ENCODE measurements around the gene ZMYM4. TPM values are rescaled to one million over a fixed set of nuclear protein-coding genes. Genes with fewer than 3 reads are reported as not detected.

Gene ZMYM4
- total RNA-seq (2014; rRNA removed; shearing (Covaris generic)) (21.1 and 24.3 TPM in 2 replicates), total RNA-seq (2022) (43.8 and 54.3 TPM in 2 replicates), Bru-seq, nascent RNA (percentile 83 among the genes with signal in this experiment), BruChase-seq, experiment 1, labeled RNA remaining after a 6-hour chase (percentile 86 among the genes with signal in this experiment), BruChase-seq, experiment 2, labeled RNA remaining after a 2-hour chase (percentile 84 among the genes with signal in this experiment)
- long read RNA-seq, full-length matches to known transcripts, result 3 of 21 reads
- long read RNA-seq, partial matches to known transcripts, result 6 of 21 reads
- long read RNA-seq, other reads (novel, unspliced or antisense), result 12 of 21 reads

DNA sequence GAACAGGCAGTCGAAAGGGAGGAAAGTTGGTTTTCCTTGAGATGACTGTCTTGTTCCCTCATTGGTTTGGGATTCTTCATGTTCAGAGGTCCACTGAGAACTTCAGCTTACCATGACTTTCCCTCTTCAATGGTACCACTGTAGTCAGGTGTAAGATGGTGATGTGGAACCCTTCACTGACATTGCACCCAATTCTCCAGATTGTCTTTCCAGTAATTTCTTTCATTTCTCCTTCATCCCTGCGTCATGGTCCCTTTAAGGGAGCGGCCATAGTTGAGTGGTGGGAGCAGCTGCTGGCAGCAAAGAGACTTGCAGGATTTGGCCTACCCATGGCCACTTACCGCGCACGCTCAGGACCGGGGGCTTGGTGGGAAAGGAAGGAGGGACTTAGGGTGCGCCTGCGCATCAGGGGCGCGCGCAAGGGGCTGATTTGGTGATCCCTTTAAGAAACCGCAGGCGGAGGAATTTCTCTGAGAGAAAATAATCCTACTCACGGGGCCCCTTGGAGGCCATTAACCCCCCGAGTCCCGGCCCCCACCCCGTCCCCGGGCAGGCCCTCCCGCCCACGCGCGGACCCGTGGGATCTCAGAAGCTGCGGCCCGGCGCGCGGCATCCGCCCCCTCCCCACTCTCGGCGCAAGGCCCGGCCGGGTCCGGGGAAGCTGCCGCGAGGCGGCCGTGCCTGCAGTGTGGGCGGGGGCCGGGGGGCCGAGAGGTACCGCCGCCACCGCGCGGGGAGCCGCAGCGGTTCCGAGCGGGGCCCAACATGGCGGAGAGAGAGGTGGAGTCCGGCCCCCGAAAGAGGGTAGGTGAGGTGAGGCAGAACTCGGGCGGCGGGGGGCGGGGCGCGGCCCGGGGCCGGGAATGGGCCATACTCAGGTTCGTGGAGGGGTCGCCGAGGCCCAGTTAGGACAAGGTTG, at the start of gene ZMYM4:
Gene ZMYM4, plus strand, starts transcription at position 428 of the 919 bp plus-strand sequence. Its CDS starts 338 bp downstream, at position 766.
- ChIA-PET POLR2A (interaction anchor here (0.6 kb wide), 3 partner anchors 44 to 341 kb away, joined by 3 to 6 read pairs (median 3); no protein-coding TSS in a partner anchor), CTCF (ENCODE audit: unreplicated experiment) (no interaction called here)
- Histone ChIP-seq H3K79me2 (ENCODE audit: insufficient read depth, low read depth, low read length) (peaks cover 49% of the 10 kb centered on the region), H3K9me3 (ENCODE audit: low read length) (no peaks in the 10 kb centered on the region), H2AFZ (ENCODE audit: low read length) (peak within 1 kb of the TSS; percentile 96), H3K9me2 (ENCODE audit: insufficient read depth, low read length) (no peaks in the 10 kb centered on the region; the same call in 1 of the 2 replicates), H3K4me2 (ENCODE audit: low read length) (peak within 1 kb of the TSS; percentile 99), H3K4me1 (ENCODE audit: insufficient read depth, low read length, poor library complexity, severe bottlenecking) (peaks cover 21% of the 10 kb centered on the region), H4K20me1 (ENCODE audit: insufficient read depth, low read length) (no peaks in the 10 kb centered on the region), H3K27ac (ENCODE audit: low read depth, low read length, poor library complexity, severe bottlenecking) (peak within 1 kb of the TSS; percentile 65), H3K4me3 (ENCODE audit: low read depth, low read length, poor library complexity, severe bottlenecking) (peak within 1 kb of the TSS; percentile 98), H3K36me3 (ENCODE audit: insufficient read depth, low read length) (peaks cover 16% of the 10 kb centered on the region)
- intact Hi-C loops (cut with micrococcal nuclease; ENCODE audit: unreplicated experiment), result loop anchor here (2.0 to 10.0 kb wide), 2 partner anchors 76 to 404 kb away; partner anchors contain the start of gene SFPQ
- TF ChIP-seq EZH2phosphoT487 (IDR thresholded peaks at IDR 0.05; ENCODE audit: borderline replicate concordance, low read depth, low read length), result no peak
- TF ChIP-seq, protein P1, sequence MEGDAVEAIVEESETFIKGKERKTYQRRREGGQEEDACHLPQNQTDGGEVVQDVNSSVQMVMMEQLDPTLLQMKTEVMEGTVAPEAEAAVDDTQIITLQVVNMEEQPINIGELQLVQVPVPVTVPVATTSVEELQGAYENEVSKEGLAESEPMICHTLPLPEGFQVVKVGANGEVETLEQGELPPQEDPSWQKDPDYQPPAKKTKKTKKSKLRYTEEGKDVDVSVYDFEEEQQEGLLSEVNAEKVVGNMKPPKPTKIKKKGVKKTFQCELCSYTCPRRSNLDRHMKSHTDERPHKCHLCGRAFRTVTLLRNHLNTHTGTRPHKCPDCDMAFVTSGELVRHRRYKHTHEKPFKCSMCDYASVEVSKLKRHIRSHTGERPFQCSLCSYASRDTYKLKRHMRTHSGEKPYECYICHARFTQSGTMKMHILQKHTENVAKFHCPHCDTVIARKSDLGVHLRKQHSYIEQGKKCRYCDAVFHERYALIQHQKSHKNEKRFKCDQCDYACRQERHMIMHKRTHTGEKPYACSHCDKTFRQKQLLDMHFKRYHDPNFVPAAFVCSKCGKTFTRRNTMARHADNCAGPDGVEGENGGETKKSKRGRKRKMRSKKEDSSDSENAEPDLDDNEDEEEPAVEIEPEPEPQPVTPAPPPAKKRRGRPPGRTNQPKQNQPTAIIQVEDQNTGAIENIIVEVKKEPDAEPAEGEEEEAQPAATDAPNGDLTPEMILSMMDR (conservative IDR thresholded peaks at IDR 0.05; ENCODE audit: low read length), result no peak
- DNase-seq (ENCODE audit: low spot score), result peak; percentile 96
- BruUV-seq (replicated peaks), result no TSS peak

DNA sequence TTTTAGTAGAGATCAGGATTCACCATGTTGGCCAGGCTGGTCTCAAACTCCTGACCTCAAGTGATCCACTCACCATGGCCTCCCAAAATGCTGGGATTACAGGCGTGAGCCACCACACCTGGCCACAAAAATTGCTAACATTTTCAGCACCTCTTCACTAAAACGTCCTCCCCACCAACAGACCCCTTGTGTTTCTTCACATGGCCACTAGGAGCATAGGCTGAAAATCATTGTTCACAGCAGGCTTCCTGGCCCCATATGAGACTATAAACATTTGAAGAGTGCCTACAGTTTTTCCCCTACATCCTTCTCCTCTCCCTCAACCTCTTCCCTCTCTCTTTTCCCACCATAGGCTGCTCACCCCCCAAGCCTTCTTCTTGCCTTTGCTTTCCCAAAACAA, 47.5 kb upstream of the ZMYM4 start:
- TF ChIP-seq EZH2phosphoT487 (IDR thresholded peaks at IDR 0.05; ENCODE audit: borderline replicate concordance, low read depth, low read length), result no peak
- TF ChIP-seq, protein P1 (conservative IDR thresholded peaks at IDR 0.05; ENCODE audit: low read length), result peak; percentile 74
- Histone ChIP-seq H3K9me3 (ENCODE audit: low read length) (no peaks in the 10 kb centered on the region), H3K9me2 (ENCODE audit: insufficient read depth, low read length) (no peaks in the 10 kb centered on the region), H3K79me2 (ENCODE audit: insufficient read depth, low read depth, low read length) (no peaks in the 10 kb centered on the region), H4K20me1 (ENCODE audit: insufficient read depth, low read length) (no peaks in the 10 kb centered on the region), H3K36me3 (ENCODE audit: insufficient read depth, low read length) (no peaks in the 10 kb centered on the region), H3K4me1 (ENCODE audit: insufficient read depth, low read length, poor library complexity, severe bottlenecking) (no peaks in the 10 kb centered on the region), H2AFZ (ENCODE audit: low read length) (peak overlapping the region; percentile 44; the same call in 1 of the 2 replicates), H3K4me3 (ENCODE audit: low read depth, low read length, poor library complexity, severe bottlenecking) (no peak overlapping the region), H3K27ac (ENCODE audit: low read depth, low read length, poor library complexity, severe bottlenecking) (no peak overlapping the region), H3K4me2 (ENCODE audit: low read length) (no peak overlapping the region)
- CTCF ChIA-PET (ENCODE audit: unreplicated experiment), result no interaction called here
- intact Hi-C loops (cut with micrococcal nuclease; ENCODE audit: unreplicated experiment), result no loop called here
- no TSS peak for BruUV-seq (replicated peaks)
- POLR2A ChIA-PET, result no interaction called here
- DNase-seq (ENCODE audit: low spot score), result peak; percentile 46

Measured in OCI-LY7 (cell line).